RPMI7951 (cell line): ENCODE data around the gene HSPA1A. TPM values are rescaled to one million over a fixed set of nuclear protein-coding genes. Genes with fewer than 3 reads are reported as not detected.
"Not testable (repeated sequence)": the region's sequence is repeated elsewhere in the genome, so short reads cannot be mapped to it uniquely, and the experiment has no call there.

Experiments
- DNase-seq: peaks from one replicate; pipeline ENCODE4 v3.0.0-alpha.2; 2012; ENCODE audit warnings: low read depth
- total RNA-seq: library from RNA; depleted of rRNA; stranded (reverse); fragments of >200 nt; shearing (Covaris generic); gene quantifications from 2 replicates; pipeline ENCODE4 v1.2.3, GENCODE V29; 2014

HSPA1A gene
- total RNA-seq, 1 experiment from 2014 or later = 141 TPM

DNA sequence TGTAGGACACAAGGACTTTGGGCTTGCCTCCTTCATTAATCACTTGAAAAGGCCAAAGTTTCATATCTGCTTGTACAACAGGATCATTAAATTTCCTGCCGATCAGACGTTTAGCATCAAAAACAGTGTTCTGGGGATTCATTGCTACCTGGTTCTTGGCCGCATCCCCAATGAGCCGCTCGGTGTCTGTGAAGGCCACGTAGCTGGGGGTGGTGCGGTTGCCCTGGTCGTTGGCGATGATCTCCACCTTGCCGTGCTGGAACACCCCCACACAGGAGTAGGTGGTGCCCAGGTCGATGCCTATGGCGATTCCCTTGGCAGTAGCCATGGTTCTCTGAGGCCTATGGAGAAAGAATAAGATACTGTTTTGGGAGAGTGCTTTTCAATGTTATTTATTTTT lies 3.7 kb upstream of the HSPA1A start:
- DNase-seq = no peak

DNA sequence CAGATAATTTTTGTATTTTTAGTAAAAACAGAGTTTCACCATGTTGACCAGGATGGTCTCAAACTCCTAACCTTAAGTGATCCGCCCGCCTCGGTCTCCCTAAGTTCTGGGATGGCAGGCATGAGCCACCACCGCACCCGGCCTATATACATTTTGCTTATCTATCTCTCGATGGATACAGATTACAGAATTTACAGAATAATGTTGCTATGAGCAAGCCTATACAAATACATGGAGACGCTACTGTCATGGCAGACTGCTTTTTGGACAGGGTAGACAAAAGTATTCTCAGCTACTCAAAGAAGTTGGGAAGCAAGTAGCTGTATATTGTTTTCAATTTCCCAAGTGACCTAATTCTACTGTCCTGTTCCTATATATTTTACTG lies 1.9 kb upstream of the HSPA1A start:
- DNase-seq = no peak

DNA sequence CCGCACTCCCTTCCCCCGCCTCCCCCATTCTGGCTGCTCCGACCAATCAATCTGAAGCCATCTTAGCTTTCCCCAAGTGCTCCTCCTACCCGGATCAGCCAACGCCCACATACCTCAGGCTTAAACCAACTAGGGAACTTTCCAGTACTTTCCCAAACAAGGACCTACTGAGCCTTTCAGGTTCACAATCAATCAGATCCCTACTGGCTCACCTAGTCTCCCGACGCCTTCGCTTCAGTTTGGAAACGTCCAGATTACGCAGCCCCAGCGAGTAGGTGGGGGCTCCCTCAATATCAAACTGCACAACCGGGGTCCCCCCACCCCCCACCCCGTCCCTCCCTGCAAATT lies 692 bp upstream of the HSPA1A start:
- DNase-seq = peak; percentile 98

DNA sequence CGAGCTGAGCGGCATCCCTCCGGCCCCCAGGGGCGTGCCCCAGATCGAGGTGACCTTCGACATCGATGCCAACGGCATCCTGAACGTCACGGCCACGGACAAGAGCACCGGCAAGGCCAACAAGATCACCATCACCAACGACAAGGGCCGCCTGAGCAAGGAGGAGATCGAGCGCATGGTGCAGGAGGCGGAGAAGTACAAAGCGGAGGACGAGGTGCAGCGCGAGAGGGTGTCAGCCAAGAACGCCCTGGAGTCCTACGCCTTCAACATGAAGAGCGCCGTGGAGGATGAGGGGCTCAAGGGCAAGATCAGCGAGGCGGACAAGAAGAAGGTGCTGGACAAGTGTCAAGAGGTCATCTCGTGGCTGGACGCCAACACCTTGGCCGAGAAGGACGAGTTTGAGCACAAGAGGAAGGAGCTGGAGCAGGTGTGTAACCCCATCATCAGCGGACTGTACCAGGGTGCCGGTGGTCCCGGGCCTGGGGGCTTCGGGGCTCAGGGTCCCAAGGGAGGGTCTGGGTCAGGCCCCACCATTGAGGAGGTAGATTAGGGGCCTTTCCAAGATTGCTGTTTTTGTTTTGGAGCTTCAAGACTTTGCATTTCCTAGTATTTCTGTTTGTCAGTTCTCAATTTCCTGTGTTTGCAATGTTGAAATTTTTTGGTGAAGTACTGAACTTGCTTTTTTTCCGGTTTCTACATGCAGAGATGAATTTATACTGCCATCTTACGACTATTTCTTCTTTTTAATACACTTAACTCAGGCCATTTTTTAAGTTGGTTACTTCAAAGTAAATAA lies 2.0 kb downstream of the HSPA1A start:
- DNase-seq = peak; percentile 25

DNA sequence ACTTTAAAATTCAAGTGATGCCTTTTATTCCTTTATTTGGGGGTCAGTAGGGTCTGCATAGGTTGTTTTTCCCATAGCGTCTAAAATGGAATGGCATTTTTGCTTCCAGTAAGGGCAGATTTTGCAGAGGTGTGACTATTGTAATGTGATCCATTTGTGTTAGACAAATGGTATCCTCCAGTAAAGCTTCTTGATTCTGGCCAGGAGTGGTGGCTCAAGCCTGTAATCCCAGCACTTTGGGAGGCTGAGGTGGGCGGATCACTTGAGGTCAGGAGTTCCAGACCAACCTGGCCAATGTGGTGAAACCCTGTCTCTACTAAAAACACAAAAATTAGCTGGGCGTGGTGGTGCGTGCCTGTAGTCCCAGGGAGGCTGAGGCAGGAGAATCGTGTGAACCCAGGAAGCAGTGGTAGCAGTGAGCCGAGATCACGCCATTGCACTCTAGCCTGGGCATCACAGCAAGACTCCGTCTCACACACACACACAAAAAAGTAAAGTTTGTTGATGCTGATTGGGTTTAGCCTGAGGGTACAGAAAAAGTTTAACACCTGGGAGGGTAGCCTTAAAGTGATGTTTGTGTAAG lies 2.7 kb downstream of the HSPA1A start:
- peak; percentile 38 for DNase-seq

DNA sequence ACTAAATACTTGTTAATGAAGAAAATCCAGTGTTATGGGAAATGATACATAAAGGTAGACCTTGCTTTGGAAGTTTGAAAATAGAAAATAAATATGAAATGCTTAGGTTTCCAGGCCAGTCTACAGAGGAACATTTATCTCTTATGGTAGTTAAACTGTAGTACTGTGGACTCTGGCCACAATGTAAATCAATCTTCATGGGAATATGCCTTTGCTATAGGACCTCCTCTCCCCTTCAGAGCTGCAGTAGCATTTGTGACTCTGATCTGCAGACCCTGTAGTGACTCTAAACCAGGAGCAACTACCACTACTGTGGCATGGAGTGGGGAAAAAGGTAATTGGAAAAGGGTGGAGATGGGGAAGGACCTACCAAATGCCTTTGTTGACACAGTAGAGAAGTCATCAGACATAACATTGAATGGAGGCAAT lies 4.5 kb downstream of the HSPA1A start:
- no peak for DNase-seq

DNA sequence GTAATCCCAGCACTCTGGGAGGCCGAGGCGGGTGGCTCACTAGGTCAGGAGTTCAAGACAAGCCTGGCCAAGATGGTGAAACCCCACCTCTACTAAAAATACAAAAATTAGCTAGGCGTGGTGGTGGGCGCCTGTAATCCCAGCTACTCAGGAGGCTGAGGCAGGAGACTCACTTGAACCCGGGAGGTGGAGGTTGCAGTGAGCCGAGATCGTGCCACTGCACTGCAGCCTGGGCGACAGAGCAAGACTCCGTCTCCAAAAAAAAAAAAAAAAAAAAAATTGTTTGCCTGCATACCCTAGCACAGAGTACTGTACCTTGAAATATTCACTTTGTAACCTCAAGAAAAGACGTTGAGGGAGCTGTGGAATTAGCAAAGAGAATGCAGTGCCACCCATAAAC lies 5.1 kb downstream of the HSPA1A start:
- DNase-seq = not testable (repeated sequence)

DNA sequence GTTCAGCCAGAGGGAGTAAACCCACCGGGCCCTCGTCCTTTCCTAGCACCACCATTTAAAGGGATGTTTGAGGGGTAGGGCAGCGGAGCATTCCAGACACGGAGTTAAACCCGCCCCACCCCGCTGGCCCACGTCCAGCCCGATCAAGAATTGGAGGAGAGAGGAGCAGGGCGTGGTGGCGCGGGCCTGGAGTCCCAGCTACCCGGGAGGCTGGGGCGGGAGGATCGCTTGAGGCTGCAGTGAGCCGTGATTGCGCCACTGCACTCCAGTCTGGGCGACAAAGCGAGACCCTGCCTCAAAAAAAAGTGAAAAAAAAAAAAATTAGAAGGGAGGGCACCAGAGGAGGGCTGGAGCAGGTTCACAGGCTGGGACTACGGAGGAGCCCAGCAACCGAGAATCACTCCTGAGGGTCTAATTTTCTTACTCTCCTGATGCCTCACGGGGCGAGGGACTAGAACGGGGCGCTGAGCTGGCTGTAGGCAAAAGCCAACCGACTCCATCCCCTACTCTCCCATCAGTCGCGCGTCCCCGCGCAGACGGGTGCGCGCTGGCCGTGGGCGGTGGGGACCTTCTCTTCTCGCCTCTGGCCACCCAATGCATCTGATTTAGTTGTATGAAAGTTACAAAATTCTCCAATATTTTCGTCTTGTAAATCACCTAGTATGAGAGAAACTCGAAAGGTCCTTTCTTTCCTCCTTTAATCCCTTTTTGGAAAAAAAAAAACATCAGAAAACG lies 6.1 kb downstream of the HSPA1A start:
- peak; percentile 72 for DNase-seq

DNA sequence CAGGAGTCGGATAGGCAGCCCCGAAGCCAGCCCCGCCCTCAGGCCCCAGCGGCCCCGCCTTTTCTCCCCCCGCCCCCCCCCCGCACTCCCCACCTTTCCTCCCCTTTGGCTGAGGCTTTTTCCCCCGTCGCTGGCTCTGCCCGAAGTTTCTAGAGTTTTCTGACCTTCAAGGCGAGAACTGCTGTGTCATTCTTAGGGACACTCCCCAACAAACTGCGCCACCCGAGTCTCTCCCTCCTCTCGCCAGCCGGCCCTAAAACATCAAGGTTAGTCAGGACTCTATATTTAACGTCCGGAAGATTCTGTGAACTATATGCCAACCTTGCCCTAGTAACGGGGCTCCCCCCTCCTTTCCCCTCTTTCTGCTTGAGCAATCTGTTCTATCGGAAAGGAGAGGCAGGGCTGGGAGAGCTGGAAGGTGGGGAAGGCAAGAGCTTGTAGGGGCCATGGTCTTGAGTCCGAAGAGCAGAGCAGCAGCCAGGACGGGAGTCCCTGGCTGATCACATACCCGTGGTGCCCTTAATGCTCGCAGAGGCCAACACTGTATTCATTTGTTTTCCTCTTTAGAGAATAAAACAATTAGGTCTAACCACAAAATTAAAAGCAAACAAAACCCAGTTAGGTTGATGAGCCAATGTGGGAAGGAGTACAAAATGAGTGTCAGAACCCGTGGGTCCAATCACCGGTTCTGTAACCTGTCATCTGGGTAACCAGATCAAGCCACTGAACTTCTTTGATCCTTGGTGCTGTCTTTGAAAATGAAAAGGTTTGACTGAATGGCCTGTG lies 6.9 kb downstream of the HSPA1A start:
- DNase-seq = peak; percentile 93

DNA sequence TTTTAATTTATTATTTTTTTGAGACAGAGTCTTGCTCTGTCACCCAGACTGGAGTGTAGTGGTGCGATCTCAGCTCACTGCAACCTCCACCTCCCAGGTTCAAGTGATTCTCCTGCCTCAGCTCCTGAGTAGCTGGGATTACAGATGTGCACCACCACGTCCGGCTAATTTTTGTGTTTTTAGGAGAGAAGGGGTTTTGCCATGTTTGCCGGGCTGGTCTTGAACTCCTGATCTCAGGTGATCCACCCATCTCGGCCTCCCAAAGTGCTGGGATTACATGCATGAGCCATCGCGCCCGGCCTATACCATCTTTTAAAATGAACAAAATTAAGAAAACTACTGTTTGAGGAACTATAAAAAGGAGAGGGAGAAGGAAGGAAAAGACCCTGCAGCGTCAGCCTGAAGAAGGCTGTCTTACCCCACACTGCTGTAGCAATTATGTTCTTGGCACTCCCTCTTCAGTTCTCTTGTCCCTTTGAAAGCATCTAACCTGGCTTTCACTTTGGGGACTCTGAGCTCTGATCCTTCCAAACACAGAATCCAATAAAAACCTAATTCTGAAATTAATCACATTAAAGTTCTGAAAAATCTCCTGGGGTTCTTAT lies 8.4 kb downstream of the HSPA1A start:
- DNase-seq = not testable (repeated sequence)

DNA sequence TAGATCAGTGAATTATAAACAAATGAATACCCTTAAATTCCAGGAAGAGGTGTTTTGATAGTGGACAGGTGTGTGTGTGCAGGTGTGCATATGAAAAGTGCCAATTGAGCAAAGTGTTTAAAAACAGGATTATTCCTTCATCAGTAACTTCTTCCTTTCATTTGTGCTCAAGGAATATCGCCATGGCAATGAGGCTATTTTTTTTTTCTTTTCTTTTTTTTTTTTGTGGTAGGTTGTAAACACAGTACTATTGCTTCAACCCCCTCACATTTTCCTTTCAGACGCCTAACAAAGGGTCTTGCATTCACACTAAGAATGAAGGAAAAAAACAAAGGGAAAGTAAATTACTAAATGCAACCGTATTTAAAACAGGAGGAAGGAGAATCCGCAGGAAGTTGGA lies 10.2 kb downstream of the HSPA1A start:
- no peak for DNase-seq

DNA sequence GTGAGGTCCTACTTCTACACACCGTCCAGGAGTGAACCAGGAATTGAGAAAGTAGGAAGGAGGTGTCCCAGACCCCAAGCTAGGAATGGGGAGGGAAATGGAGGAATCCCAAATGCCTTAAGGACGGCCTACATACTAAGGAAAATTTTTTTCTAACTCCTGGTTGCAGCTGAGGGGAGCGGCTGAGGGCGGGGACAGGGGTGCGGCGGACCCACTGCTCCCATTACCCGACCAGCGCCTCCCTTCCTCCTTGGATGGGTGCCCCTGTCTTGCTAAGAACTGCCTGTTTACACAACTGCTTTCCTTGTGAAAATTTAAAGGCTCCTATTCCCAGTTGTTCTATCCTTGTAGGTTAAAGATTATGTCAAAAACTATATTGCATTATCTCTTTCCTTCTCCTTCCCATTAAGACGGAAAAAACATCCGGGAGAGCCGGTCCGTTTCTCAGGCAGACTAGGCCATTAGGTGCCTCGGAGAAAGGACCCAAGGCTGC lies 11.5 kb downstream of the HSPA1A start:
- DNase-seq = peak; percentile 90

DNA sequence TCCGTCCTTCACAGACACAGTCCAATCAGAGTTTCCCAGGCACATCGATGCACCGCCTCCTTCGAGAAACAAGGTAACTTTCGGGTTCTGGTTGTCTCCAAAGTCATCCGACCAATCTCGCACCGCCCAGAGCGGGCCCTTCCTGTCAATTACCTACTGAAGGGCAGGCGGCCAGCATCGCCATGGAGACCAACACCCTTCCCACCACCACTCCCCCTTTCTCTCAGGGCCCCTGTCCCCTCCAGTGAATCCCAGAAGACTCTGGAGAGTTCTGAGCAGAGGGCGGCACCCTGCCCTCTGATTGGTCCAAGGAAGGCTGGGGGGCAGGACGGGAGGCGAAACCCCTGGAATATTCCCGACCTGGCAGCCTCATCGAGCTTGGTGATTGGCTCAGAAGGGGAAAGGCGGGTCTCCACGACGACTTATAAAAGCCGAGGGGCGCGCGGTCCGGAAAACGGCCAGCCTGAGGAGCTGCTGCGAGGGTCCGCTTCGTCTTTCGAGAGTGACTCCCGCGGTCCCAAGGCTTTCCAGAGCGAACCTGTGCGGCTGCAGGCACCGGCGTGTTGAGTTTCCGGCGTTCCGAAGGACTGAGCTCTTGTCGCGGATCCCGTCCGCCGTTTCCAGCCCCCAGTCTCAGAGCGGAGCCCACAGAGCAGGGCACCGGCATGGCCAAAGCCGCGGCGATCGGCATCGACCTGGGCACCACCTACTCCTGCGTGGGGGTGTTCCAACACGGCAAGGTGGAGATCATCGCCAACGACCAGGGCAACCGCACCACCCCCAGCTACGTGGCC lies 12.1 kb downstream of the HSPA1A start, which contains the start of gene HSPA1B:
TSS of gene HSPA1B (plus strand) at position 453 of the 794 bp plus-strand sequence. CDS start at position 666, 213 bp downstream.
- peak; percentile 100 for DNase-seq

DNA sequence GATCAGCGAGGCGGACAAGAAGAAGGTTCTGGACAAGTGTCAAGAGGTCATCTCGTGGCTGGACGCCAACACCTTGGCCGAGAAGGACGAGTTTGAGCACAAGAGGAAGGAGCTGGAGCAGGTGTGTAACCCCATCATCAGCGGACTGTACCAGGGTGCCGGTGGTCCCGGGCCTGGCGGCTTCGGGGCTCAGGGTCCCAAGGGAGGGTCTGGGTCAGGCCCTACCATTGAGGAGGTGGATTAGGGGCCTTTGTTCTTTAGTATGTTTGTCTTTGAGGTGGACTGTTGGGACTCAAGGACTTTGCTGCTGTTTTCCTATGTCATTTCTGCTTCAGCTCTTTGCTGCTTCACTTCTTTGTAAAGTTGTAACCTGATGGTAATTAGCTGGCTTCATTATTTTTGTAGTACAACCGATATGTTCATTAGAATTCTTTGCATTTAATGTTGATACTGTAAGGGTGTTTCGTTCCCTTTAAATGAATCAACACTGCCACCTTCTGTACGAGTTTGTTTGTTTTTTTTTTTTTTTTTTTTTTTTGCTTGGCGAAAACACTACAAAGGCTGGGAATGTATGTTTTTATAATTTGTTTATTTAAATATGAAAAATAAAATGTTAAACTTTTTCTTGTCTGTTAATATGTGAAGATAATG lies 14.4 kb downstream of the HSPA1A start:
- DNase-seq = peak; percentile 61

DNA sequence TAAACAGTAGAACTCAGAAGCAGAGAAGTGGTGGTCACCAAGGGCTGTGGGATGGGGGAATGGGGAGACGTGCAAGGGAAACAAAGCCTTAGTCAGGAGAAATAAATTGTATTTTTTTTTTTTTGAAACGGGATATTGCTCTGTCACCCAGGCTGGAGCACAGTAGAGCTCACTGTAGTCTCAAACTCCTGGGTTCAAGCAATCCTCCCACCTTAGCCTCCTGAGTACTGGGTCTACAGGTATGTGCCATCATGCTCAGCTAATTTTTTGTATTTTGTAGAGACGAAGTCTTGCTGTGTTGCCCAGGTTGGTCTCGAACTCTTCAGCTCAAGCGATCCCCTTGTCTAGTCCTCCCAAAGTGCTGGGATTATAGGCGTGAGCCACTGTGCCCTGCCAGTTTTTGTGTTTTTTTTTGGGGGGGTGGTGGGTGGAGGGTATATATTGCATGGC lies 15.6 kb downstream of the HSPA1A start:
- no peak for DNase-seq

DNA sequence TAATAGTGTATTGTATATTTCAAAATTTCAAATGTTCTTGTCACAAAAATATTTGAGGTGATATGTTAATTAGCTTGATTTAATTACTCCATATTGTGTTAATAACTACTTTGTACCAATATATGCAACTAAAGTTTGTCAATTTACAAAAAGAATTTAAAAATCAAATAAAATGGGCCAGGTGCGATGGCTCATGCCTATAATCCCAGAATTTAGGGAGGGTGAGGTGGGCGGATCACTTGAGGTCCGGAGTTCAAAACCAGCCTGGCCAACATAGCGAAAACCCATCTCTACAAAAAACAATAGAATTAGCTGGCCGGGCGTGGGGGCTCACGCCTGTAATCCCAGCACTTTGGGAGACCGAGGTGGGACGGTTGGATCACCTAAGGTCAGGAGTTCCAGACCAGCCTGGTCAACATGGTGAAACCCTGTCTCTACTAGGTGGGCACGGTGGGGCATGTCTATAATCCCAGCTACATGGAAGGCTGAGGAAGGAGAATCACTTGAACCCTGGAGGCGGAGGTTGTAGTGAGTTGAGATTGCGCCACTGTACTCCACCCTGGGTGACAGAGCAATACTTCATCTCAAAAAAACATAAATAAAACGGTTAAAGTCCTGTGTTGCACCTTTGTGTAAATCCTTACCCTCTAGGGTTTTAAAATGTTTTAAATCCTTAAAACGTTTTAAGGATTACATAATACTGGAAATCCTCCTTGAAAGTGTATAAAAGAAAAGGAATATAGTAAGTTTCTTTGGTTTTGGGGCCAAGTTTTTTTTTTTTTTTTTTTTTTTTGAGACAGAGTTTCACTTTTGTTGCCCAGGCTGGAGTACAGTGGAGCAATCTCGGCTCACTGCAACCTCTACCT lies 16.2 kb downstream of the HSPA1A start:
- no peak for DNase-seq

DNA sequence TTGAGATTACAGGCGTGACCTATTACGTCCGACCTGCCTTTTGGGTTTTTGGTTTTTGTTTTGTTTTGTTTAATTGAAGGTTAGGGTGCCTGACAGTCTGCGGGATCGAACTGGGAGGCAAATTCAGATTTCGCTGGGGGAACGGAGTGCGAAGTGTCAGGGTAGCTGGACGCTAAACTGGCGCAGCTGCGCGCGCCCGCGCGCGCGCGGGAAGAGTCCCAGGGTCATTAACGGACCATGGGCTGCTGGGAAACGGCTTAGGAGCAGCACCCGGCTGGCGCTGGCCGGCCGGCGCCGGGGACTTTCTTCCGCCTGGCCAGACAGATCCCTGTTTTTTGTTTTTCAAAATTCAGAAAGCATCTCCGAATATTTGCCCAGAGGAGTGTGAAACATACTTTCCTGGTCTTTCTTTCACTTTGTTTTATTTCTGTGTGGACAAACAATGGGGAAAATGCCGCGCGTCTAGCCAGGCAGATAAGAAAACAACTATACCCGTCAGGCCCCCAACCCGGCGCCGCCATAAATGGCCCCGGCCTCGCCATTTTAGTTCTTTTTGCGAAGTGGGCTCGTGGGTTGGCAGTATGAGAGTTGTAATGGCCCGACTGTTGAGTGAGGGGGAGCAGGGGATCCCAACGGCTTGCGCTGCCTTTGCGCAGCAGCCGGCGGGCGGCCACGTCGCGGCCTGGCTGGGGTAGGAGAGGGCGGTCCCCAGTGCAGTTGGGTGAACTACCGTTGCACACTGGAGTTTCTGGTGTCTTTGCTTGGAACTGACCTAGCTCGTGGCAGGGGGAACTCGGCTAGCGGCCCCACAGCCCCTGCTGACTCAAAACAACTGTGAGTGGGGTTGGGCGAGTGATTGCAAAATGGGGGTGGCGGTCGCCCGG lies 19.3 kb downstream of the HSPA1A start:
- peak; percentile 90 for DNase-seq

DNA sequence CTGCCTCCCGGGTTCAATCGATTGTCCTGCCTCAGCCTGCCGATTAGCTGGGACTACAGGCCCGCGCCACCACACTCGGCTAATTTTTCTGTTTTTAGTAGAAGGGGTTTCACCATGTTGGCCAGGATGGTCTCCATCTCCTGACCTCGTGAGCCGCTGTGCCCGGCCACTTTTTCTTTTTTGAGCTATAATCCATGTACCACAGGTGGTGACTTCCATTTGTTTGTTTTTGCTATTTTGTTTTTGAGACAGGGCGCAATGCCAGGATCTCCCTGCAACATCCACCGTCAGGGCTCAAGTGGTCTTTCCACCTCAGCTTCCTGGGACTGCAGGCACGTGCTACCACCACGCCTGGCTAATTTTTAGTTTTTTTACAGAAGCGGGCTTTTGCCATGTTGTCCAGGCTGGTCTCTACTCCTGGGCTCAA lies 20.7 kb downstream of the HSPA1A start:
- no peak for DNase-seq
